ENCODE results near the gene ROCK2.

DNA sequence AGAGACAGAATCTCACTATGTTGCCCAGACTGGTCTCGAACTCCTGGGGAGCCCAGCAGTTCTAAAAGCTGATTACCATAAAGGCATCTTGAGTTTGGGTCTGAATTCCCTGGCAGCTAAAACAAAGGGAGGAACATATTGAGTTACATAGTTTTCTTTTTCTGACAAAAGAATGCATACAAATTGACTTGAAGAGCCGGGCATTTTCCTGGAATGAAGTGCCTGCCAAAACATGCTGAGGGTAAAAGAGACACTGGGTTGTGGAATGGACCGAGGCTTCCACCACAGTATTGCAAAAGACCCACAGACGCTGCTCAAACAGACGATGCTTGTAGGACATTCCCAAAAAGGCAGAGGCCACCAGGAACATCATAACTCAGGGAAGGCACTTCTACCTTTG, 35.1 kb upstream of the ROCK2 start:
- TF ChIP-seq JUN (CRISPR knock-in tag; IDR thresholded peaks at IDR 0.05) (no peak), ZNF423 (CRISPR knock-in tag; IDR thresholded peaks at IDR 0.05) (no peak), ZNF138 (CRISPR knock-in tag; conservative IDR thresholded peaks at IDR 0.05) (no peak), CTCF (IDR thresholded peaks at IDR 0.05) (no peak), FOXJ3 (CRISPR knock-in tag; IDR thresholded peaks at IDR 0.05; ENCODE audit: borderline replicate concordance) (no peak), NR1H2 (CRISPR knock-in tag; IDR thresholded peaks at IDR 0.05) (no peak), ESRRA (CRISPR knock-in tag; IDR thresholded peaks at IDR 0.05; ENCODE audit: borderline replicate concordance) (no peak), CDX4 (CRISPR knock-in tag; IDR thresholded peaks at IDR 0.05; ENCODE audit: borderline replicate concordance) (no peak), MAX (CRISPR knock-in tag; IDR thresholded peaks at IDR 0.05) (no peak)
- TF ChIP-seq, protein P1, sequence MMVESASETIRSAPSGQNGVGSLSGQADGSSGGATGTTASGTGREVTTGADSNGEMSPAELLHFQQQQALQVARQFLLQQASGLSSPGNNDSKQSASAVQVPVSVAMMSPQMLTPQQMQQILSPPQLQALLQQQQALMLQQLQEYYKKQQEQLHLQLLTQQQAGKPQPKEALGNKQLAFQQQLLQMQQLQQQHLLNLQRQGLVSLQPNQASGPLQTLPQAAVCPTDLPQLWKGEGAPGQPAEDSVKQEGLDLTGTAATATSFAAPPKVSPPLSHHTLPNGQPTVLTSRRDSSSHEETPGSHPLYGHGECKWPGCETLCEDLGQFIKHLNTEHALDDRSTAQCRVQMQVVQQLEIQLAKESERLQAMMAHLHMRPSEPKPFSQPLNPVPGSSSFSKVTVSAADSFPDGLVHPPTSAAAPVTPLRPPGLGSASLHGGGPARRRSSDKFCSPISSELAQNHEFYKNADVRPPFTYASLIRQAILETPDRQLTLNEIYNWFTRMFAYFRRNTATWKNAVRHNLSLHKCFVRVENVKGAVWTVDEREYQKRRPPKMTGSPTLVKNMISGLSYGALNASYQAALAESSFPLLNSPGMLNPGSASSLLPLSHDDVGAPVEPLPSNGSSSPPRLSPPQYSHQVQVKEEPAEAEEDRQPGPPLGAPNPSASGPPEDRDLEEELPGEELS (CRISPR knock-in tag; IDR thresholded peaks at IDR 0.05): no peak
- TF ChIP-seq, protein P2, sequence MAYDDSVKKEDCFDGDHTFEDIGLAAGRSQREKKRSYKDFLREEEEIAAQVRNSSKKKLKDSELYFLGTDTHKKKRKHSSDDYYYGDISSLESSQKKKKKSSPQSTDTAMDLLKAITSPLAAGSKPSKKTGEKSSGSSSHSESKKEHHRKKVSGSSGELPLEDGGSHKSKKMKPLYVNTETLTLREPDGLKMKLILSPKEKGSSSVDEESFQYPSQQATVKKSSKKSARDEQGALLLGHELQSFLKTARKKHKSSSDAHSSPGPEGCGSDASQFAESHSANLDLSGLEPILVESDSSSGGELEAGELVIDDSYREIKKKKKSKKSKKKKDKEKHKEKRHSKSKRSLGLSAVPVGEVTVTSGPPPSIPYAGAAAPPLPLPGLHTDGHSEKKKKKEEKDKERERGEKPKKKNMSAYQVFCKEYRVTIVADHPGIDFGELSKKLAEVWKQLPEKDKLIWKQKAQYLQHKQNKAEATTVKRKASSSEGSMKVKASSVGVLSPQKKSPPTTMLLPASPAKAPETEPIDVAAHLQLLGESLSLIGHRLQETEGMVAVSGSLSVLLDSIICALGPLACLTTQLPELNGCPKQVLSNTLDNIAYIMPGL (CRISPR knock-in tag; IDR thresholded peaks at IDR 0.05): no peak

Measured in WTC11 (cell line).